Psoas muscle (tissue), 8 donors: ENCODE measurements around the gene MBL2. TPM values are rescaled to one million over a fixed set of nuclear protein-coding genes. Genes with fewer than 3 reads are reported as not detected.

Experiments
- ATAC-seq, 4 donors: fragments of 200-7000 bp; cut with Tn5 transposase; one replicate each; pipeline ENCODE4 v1.9.1; 2020; ENCODE audit warnings: moderate library complexity in 3 of 4, mild to moderate bottlenecking in 2 of 4
- DNase-seq, 2 donors: peaks; one replicate each; pipeline ENCODE4 v3.0.0-alpha.2; 2020
- H3K27ac ChIP-seq: fragments of 200-600 bp; one replicate; pipeline ENCODE4 v1.8.0; 2022
- H3K27me3 ChIP-seq, 3 donors: fragments of 200-600 bp in 1 of 3; one replicate each; pipeline versions ENCODE4 v1.6.1 to v1.8.0; 2013 to 2022; ENCODE audit warnings: low read length in 2 of 3, mild to moderate bottlenecking in 2 of 3, moderate library complexity in 1 of 3; ENCODE audit not compliant: insufficient read depth in 3 of 3
- H3K36me3 ChIP-seq, 2 donors: fragments of 200-600 bp in 1 of 2; one replicate each; pipeline versions ENCODE4 v1.6.1 to v1.8.0; 2013 to 2022; ENCODE audit warnings: low read depth in 1 of 2, mild to moderate bottlenecking in 1 of 2, moderate library complexity in 1 of 2; ENCODE audit not compliant: insufficient read depth in 1 of 2
- H3K4me1 ChIP-seq: fragments of 200-600 bp; one replicate; pipeline ENCODE4 v1.8.0; 2022
- H3K4me3 ChIP-seq: fragments of 200-600 bp; one replicate; pipeline ENCODE4 v1.8.0; 2022; ENCODE audit warnings: mild to moderate bottlenecking
- H3K9me3 ChIP-seq: fragments of 200-600 bp; one replicate; pipeline ENCODE4 v1.8.0; 2022
- CTCF ChIP-seq: fragments of 200-600 bp; IDR thresholded peaks from one replicate; pipeline ENCODE4 v1.8.0; 2022; ENCODE audit warnings: antibody characterized with exemption
- WGBS, 3 donors: extraction: QIAGEN DNeasy Blood & Tissue Kit; methylation state at CpG; one replicate each; pipeline versions ENCODE4 v1.1.6 to v1.1.7; 2013; 5-methylcytosine and 5-hydroxymethylcytosine counted together
- intact Hi-C, 2 donors: fragments of 100-400 bp; cut with DNase I; formaldehyde crosslinking; loops; one replicate each; pipeline versions ENCODE4 v1.11.0 to v1.14.2; 2022
- polyA plus RNA-seq, 3 donors: library from polyadenylated mRNA; stranded (reverse); fragments of 200-250 nt; gene quantifications; one replicate each; pipeline ENCODE4 v1.2.3, GENCODE V29; 2013
- total RNA-seq, 4 donors: library from RNA; stranded (reverse); fragmentation: NEBNext Ultra II Directional in 2 of 4; extraction: Animal tissue kit (Norgen Biotek cat#: 25700) in 2 of 4; gene quantifications; one replicate each; pipeline versions ENCODE4 v1.2.1 to v1.2.4, GENCODE V29; 2021 to 2023
- donor health status: healthy with polysubstance abuse.
- donor health status: DM: no; HTN: no; CAD: no; lungs with moderate emphysema.
- donor health status: Bipolar disorder and iron deficiency.
- donor health status: healthy.
- donor health status: DM: yes; HTN: yes; CAD: no.
- donor health status: DM: no; HTN: no; CAD: no.
- donor health status: DM: no; HTN: no; CAD: no.
- donor health status: DM: yes; HTN: yes; CAD: no.

Gene MBL2
- total and polyA plus RNA-seq, 7 donors: not detected

GRCh38 chr10:52785418-52785817 lies 12.8 kb upstream of the MBL2 start:
- ATAC-seq: no peak

GRCh38 chr10:52783726-52784125 lies 11.1 kb upstream of the MBL2 start:
- no peak for TF ChIP-seq CTCF
- H3K4me3 ChIP-seq: no peak overlapping the region
- no peak for ATAC-seq
- H3K36me3 ChIP-seq: no peaks in the 10 kb centered on the region
- no peak for DNase-seq
- H3K9me3 ChIP-seq: no peaks in the 10 kb centered on the region
- H3K27ac ChIP-seq: no peak overlapping the region
- intact Hi-C loops: no loop called here
- no peaks in the 10 kb centered on the region for H3K27me3 ChIP-seq
- H3K4me1 ChIP-seq: no peaks in the 10 kb centered on the region
- 84 to 89% (median 87%) methylated on average over 3 of the region's 3 CpGs for WGBS, 3 donors

More at GRCh38 chr10:52785418-52785817, 12.8 kb upstream of the MBL2 start:
- H3K27ac ChIP-seq: no peak overlapping the region
- no peak for DNase-seq
- intact Hi-C loops: no loop called here
- H3K27me3 ChIP-seq: no peaks in the 10 kb centered on the region
- WGBS, 3 donors: 21 to 78% (median 31%) methylated on average over 3 of the region's 3 CpGs
- no peak for TF ChIP-seq CTCF
- H3K36me3 ChIP-seq: no peaks in the 10 kb centered on the region
- H3K4me3 ChIP-seq: no peak overlapping the region
- no peaks in the 10 kb centered on the region for H3K4me1 ChIP-seq
- no peaks in the 10 kb centered on the region for H3K9me3 ChIP-seq

DNA sequence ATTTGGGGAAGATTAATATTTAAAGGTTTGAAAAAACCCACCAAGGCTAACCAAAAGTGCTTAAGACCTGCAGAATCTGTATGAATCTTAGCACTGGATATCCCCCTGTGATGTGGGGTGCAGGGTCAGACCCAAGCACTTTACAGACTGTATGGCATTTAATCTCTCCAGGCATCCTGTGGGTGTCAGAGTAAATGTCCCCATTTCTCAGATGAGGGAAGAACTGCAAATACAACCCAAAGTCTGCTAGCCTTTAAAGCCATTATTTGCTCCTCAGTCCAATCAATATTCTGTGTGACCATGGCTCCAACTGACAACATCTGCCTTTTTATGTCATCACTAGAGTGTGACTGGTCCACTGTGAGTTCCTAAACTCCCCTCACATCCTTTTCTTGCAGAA lies 10.0 kb upstream of the MBL2 start:
- Histone ChIP-seq H3K36me3 (no peaks in the 10 kb centered on the region), H3K4me3 (no peak overlapping the region), H3K27ac (no peak overlapping the region), H3K9me3 (no peaks in the 10 kb centered on the region), H3K27me3 (no peaks in the 10 kb centered on the region), H3K4me1 (no peaks in the 10 kb centered on the region)
- no peak for TF ChIP-seq CTCF
- no peak for DNase-seq
- intact Hi-C loops: no loop called here
- ATAC-seq: no peak

DNA sequence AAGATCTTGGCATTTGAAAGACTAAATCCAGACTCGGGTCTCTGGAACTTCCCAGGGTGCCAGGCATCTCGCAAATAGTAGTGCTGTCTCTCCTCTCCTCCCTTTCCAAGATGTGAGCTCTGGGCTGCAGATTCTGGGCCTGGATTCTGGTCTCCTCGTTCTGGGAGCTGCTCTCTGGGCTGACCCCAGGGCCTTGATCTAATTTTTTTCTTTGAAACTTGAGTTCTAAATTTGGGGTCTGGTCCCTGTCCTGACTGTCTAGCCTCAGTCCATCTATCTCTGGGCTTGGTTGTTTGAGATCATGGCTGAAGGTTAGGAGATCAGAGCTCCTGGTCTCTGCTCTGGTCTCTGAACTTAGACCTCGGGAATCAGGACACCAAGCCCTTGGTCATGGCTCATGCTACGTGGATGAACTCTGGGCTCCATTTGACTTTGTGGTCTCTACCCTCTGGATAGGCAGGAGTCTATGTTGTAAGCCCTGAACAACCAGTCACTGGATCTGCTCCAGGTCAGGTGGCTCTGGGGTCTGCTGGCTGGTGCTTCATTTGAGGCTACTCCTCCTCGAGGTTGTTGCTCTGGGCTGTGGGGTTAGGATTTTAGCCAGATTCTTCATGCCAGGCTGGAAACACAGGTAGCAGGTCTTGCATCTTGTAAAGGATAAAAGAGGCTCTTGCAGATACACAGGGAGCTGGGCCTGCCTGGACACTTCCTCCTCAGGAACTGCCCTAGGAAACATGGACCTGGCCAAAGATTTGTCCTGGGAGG lies 8.0 kb upstream of the MBL2 start:
- H3K27ac ChIP-seq: no peak overlapping the region
- intact Hi-C loops: no loop called here
- H3K9me3 ChIP-seq: no peaks in the 10 kb centered on the region
- H3K4me3 ChIP-seq: no peak overlapping the region
- H3K36me3 ChIP-seq: no peaks in the 10 kb centered on the region
- H3K27me3 ChIP-seq: no peaks in the 10 kb centered on the region
- WGBS, 3 donors: 38 to 43% (median 39%) methylated on average over 6 of the region's 6 CpGs
- no peaks in the 10 kb centered on the region for H3K4me1 ChIP-seq
- TF ChIP-seq CTCF: no peak
- no peak for ATAC-seq
- no peak for DNase-seq
